ENCODE results near the gene CHSY1. TPM values are rescaled to one million over a fixed set of nuclear protein-coding genes. Genes with fewer than 3 reads are reported as not detected.

CHSY1 gene
- total RNA-seq, 1 experiment from 2014 or later, result 82.3 TPM

GRCh38 chr15:101256757-101257156 is 4.9 kb upstream of the CHSY1 start:
- Histone ChIP-seq H3K9me3 (replicated peaks) (no peaks in the 10 kb centered on the region), H3K36me3 (no peaks in the 10 kb centered on the region), H3K27me3 (no peaks in the 10 kb centered on the region), H3K27ac (no peak overlapping the region), H3K4me1 (peaks cover 12% of the 10 kb centered on the region), H3K4me3 (no peak overlapping the region)
- DNase-seq, result no peak

- Histone ChIP-seq H3K27ac (no peak overlapping the region), H3K36me3 (no peaks in the 10 kb centered on the region), H3K4me1 (peaks cover 12% of the 10 kb centered on the region), H3K4me3 (no peak overlapping the region), H3K27me3 (no peaks in the 10 kb centered on the region), H3K9me3 (replicated peaks) (no peaks in the 10 kb centered on the region)
- DNase-seq, result peak in 1 of 2 experiments; percentile 65
Observed at GRCh38 chr15:101255615-101256241, 3.9 kb upstream of the CHSY1 start.

GRCh38 chr15:101255051-101255395 is 3.2 kb upstream of the CHSY1 start:
- Histone ChIP-seq H3K9me3 (replicated peaks) (no peaks in the 10 kb centered on the region), H3K4me3 (no peak overlapping the region), H3K36me3 (no peaks in the 10 kb centered on the region), H3K4me1 (peaks cover 12% of the 10 kb centered on the region), H3K27me3 (no peaks in the 10 kb centered on the region), H3K27ac (no peak overlapping the region)
- no peak for DNase-seq

GRCh38 chr15:101254157-101255050 is 2.6 kb upstream of the CHSY1 start:
- DNase-seq, result no peak

GRCh38 chr15:101252836-101253235 is 988 bp upstream of the CHSY1 start:
- Histone ChIP-seq H3K4me1 (peaks cover 17% of the 10 kb centered on the region), H3K27ac (peak overlapping the region; percentile 76), H3K36me3 (peaks cover 5% of the 10 kb centered on the region), H3K9me3 (replicated peaks) (no peaks in the 10 kb centered on the region), H3K4me3 (peak overlapping the region; percentile 81), H3K27me3 (no peaks in the 10 kb centered on the region)
- DNase-seq, result no peak

More at GRCh38 chr15:101254157-101255050, 2.6 kb upstream of the CHSY1 start:
- Histone ChIP-seq H3K4me1 (peaks cover 15% of the 10 kb centered on the region), H3K27ac (no peak overlapping the region), H3K36me3 (no peaks in the 10 kb centered on the region), H3K9me3 (replicated peaks) (no peaks in the 10 kb centered on the region), H3K4me3 (no peak overlapping the region), H3K27me3 (no peaks in the 10 kb centered on the region)

- peak overlapping the region; percentile 88 for H3K4me3 ChIP-seq
- H3K9me3 ChIP-seq (replicated peaks), result no peaks in the 10 kb centered on the region
- peak overlapping the region; percentile 85 for H3K27ac ChIP-seq
- peaks cover 14% of the 10 kb centered on the region for H3K36me3 ChIP-seq
- peak; percentile 54 to 65 for DNase-seq
- H3K27me3 ChIP-seq, result no peaks in the 10 kb centered on the region
- peaks cover 17% of the 10 kb centered on the region for H3K4me1 ChIP-seq
Observed at GRCh38 chr15:101250873-101251829, 697 bp downstream of the CHSY1 start.

- peaks cover 10% of the 10 kb centered on the region for H3K4me1 ChIP-seq
Observed at GRCh38 chr15:101250341-101250831, 1.5 kb downstream of the CHSY1 start.

GRCh38 chr15:101248274-101248673 is 3.6 kb downstream of the CHSY1 start:
- Histone ChIP-seq H3K4me1 (peaks cover 26% of the 10 kb centered on the region), H3K36me3 (peaks cover 14% of the 10 kb centered on the region), H3K27me3 (no peaks in the 10 kb centered on the region), H3K27ac (no peak overlapping the region), H3K4me3 (no peak overlapping the region), H3K9me3 (replicated peaks) (no peaks in the 10 kb centered on the region)
- DNase-seq, result no peak

More at GRCh38 chr15:101250341-101250831, 1.5 kb downstream of the CHSY1 start:
- peaks cover 14% of the 10 kb centered on the region for H3K36me3 ChIP-seq
- peak overlapping the region; percentile 85 for H3K27ac ChIP-seq
- H3K9me3 ChIP-seq (replicated peaks), result no peaks in the 10 kb centered on the region
- no peaks in the 10 kb centered on the region for H3K27me3 ChIP-seq
- peak in 1 of 2 experiments; percentile 65 for DNase-seq
- H3K4me3 ChIP-seq, result peak overlapping the region; percentile 88

- Histone ChIP-seq H3K4me3 (no peak overlapping the region), H3K9me3 (replicated peaks) (no peaks in the 10 kb centered on the region), H3K27ac (no peak overlapping the region), H3K36me3 (peaks cover 15% of the 10 kb centered on the region), H3K4me1 (peaks cover 34% of the 10 kb centered on the region), H3K27me3 (no peaks in the 10 kb centered on the region)
- no peak for DNase-seq
Observed at GRCh38 chr15:101246824-101247745, 4.8 kb downstream of the CHSY1 start.

- DNase-seq, result no peak
- no peak overlapping the region for H3K4me3 ChIP-seq
- H3K36me3 ChIP-seq, result peaks cover 22% of the 10 kb centered on the region
- H3K4me1 ChIP-seq, result peaks cover 41% of the 10 kb centered on the region
- no peaks in the 10 kb centered on the region for H3K9me3 ChIP-seq (replicated peaks)
- H3K27ac ChIP-seq, result no peak overlapping the region
- no peaks in the 10 kb centered on the region for H3K27me3 ChIP-seq
Observed at GRCh38 chr15:101246391-101246790, 5.5 kb downstream of the CHSY1 start.

- no peak overlapping the region for H3K4me3 ChIP-seq
Observed at GRCh38 chr15:101244889-101245668, 6.8 kb downstream of the CHSY1 start.

GRCh38 chr15:101244036-101244781 is 7.6 kb downstream of the CHSY1 start:
- Histone ChIP-seq H3K27me3 (no peaks in the 10 kb centered on the region), H3K4me1 (peaks cover 39% of the 10 kb centered on the region), H3K27ac (no peak overlapping the region), H3K36me3 (peaks cover 35% of the 10 kb centered on the region), H3K9me3 (replicated peaks) (no peaks in the 10 kb centered on the region), H3K4me3 (no peak overlapping the region)
- no peak for DNase-seq

More at GRCh38 chr15:101244889-101245668, 6.8 kb downstream of the CHSY1 start:
- Histone ChIP-seq H3K27me3 (no peaks in the 10 kb centered on the region), H3K4me1 (peaks cover 42% of the 10 kb centered on the region), H3K27ac (no peak overlapping the region), H3K36me3 (peaks cover 32% of the 10 kb centered on the region), H3K9me3 (replicated peaks) (no peaks in the 10 kb centered on the region)
- no peak for DNase-seq

Measured in SJCRH30 (cell line).